PC-3 (cell line): Measurements from ENCODE around the gene ESRRB. TPM values are rescaled to one million over a fixed set of nuclear protein-coding genes. Genes with fewer than 3 reads are reported as not detected.
A peak's percentile ranks its signal among the peaks of the same experiment; 100 is the strongest.

ENCODE experiments used
- ATAC-seq: fragments of 200-7000 bp; cut with Tn5 transposase; 2 replicates; pipeline ENCODE4 v1.9.1; 2020; ENCODE audit warnings: mild to moderate bottlenecking, moderate library complexity
- BruUV-seq: library from RNA; stranded (reverse); fragments of 400-500 nt; replicated peaks from 2 replicates; lab custom pipeline; 2021; lab: Mats Ljungman, UMichigan
- CTCF ChIA-PET: fragments of 300-600 bp; sonication (Branson Sonifier 250); formaldehyde crosslinking; loops from one replicate; lab custom pipeline; 2022; ENCODE audit warnings: antibody characterized with exemption; lab: Charles Lee
- POLR2A ChIA-PET: fragments of 300-600 bp; sonication (Branson Sonifier 250); formaldehyde crosslinking; loops from one replicate; lab custom pipeline; 2022; ENCODE audit warnings: antibody characterized with exemption; ENCODE audit not compliant: unreplicated experiment; lab: Charles Lee
- DNase-seq: peaks from one replicate; pipeline ENCODE4 v3.0.0-alpha.2; 2015
- H2AFZ ChIP-seq: fragments of 300-600 bp; sonication (generic); 2 replicates; pipeline ENCODE4 v1.6.0; 2016; ENCODE audit warnings: antibody characterized with exemption, low read length
- H3F3A ChIP-seq: fragments of 300-600 bp; sonication (generic); one replicate; pipeline ENCODE4 v1.6.0; 2017; ENCODE audit warnings: antibody characterized with exemption, low read length, control low read depth, mild to moderate bottlenecking; ENCODE audit not compliant: unreplicated experiment
- H3K27ac ChIP-seq: fragments of 300-600 bp; sonication (generic); 2 replicates; pipeline ENCODE4 v1.5.1; 2016; ENCODE audit warnings: mild to moderate bottlenecking, low read length
- H3K27me3 ChIP-seq: fragments of 300-600 bp; sonication (generic); 2 replicates; pipeline ENCODE4 v1.6.1; 2016; ENCODE audit warnings: low read length, mixed read lengths
- H3K36me3 ChIP-seq: fragments of 300-600 bp; sonication (generic); 2 replicates; pipeline ENCODE4 v1.6.1; 2016; ENCODE audit warnings: low read depth, mixed run types, low read length, mixed read lengths
- H3K4me1 ChIP-seq: fragments of 300-600 bp; sonication (generic); 2 replicates; pipeline ENCODE4 v1.5.1; 2016; ENCODE audit warnings: low read length; ENCODE audit not compliant: insufficient read depth
- H3K4me2 ChIP-seq: fragments of 300-600 bp; sonication (generic); 2 replicates; pipeline ENCODE4 v1.6.0; 2016; ENCODE audit warnings: low read length
- H3K4me3 ChIP-seq: fragments of 300-600 bp; sonication (generic); 2 replicates; pipeline ENCODE4 v1.5.1; 2016; ENCODE audit warnings: mild to moderate bottlenecking, low read length, mixed read lengths
- H3K79me2 ChIP-seq: fragments of 300-600 bp; sonication (generic); 2 replicates; pipeline ENCODE4 v1.6.1; 2017; ENCODE audit warnings: low read length, mixed read lengths
- H3K9ac ChIP-seq: fragments of 300-600 bp; sonication (generic); 2 replicates; pipeline ENCODE4 v1.6.0; 2016; ENCODE audit warnings: mild to moderate bottlenecking, low read length
- H3K9me2 ChIP-seq: fragments of 300-600 bp; sonication (generic); replicated peaks from 2 replicates; pipeline ENCODE4 v1.6.1; 2016; ENCODE audit warnings: mixed run types, low read length, mixed read lengths
- H3K9me3 ChIP-seq: fragments of 300-600 bp; sonication (generic); 2 replicates; pipeline ENCODE4 v1.6.1; 2016; ENCODE audit warnings: low read length, mixed read lengths
- H4K20me1 ChIP-seq: fragments of 300-600 bp; sonication (generic); 2 replicates; pipeline ENCODE4 v1.6.1; 2016; ENCODE audit warnings: low read length, mixed read lengths
- EZH2 ChIP-seq: fragments of 300-600 bp; sonication (generic); IDR thresholded peaks from one replicate; pipeline ENCODE4 v1.6.1; 2017; ENCODE audit warnings: antibody characterized with exemption, mild to moderate bottlenecking, low read length; ENCODE audit not compliant: unreplicated experiment
- EZH2phosphoT487 ChIP-seq: fragments of 300-600 bp; sonication (generic); IDR thresholded peaks from 2 replicates; pipeline ENCODE4 v1.6.1; 2018; ENCODE audit warnings: mild to moderate bottlenecking, antibody characterized with exemption, low read length, borderline replicate concordance
- intact Hi-C: fragments of 100-400 bp; cut with micrococcal nuclease; formaldehyde crosslinking; loops from 2 replicates; pipeline ENCODE4 v1.9.0; 2023
- total RNA-seq: library from RNA; depleted of rRNA; stranded (reverse); fragments of >200 nt; gene quantifications from 2 replicates; pipeline ENCODE4 v1.2.3, GENCODE V29; 2014
- TF ChIP-seq, protein P1 (sequence below): fragments of 300-600 bp; sonication (generic); conservative IDR thresholded peaks from 2 replicates; pipeline ENCODE4 v1.5.1; 2017; ENCODE audit warnings: antibody characterized with exemption, low read depth, mild to moderate bottlenecking, low read length

Gene ESRRB
- total RNA-seq, 1 experiment from 2014 or later: not detected

DNA sequence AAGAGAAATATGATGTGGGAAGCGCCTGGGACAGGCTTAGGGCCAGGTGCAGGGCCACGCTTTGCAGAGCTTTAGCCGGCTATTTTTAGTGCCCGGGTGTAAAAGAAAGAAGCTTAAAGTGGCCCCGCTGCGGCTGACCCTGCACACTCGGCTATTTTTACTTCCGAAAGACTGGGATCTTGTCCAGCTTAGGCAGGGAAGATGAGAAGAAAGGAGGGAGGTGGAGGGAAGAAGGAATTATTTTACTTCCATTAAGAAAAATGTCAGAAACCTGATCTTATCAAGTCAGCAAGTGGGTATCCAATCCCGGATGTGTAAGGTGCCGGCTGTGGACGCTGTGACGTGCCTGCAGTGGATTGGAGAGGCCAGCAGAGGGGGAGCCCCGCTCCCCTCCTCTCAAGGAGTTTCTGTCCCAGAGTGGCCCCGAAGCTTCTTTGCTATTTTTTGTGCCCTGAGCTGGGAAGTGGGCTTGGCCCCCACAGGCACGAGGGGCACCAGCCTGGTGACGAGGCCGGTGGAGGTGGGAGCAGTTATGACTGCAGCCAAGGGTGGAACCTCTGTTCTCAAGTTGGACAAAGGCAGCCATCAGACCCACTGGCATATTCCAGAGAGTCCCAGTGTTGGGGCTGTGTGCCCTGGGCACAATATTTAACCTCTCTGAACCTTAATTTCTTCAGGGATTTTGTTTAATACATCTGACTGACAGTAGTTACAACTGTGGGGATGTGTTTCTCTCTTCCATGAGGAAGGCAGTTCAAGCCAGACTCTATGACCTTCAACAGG is 97.7 kb downstream of the ESRRB start:
- POLR2A ChIA-PET: interaction anchor here (0.6 kb wide), 1 partner anchor 13 kb away, joined by 6 read pairs; no protein-coding TSS in a partner anchor
- Histone ChIP-seq H3K36me3 (no peaks in the 10 kb centered on the region), H3K27ac (no peak overlapping the region), H3K9me3 (no peaks in the 10 kb centered on the region), H3K4me2 (no peak overlapping the region), H4K20me1 (no peaks in the 10 kb centered on the region), H2AFZ (no peak overlapping the region), H3F3A (no peaks in the 10 kb centered on the region), H3K27me3 (peaks cover 68% of the 10 kb centered on the region), H3K4me3 (no peak overlapping the region), H3K9ac (no peak overlapping the region), H3K79me2 (no peaks in the 10 kb centered on the region), H3K4me1 (no peaks in the 10 kb centered on the region), H3K9me2 (no peaks in the 10 kb centered on the region)
- BruUV-seq: no TSS peak
- CTCF ChIA-PET: no interaction called here
- ATAC-seq (no peak), DNase-seq (no peak)
- TF ChIP-seq, protein P1, sequence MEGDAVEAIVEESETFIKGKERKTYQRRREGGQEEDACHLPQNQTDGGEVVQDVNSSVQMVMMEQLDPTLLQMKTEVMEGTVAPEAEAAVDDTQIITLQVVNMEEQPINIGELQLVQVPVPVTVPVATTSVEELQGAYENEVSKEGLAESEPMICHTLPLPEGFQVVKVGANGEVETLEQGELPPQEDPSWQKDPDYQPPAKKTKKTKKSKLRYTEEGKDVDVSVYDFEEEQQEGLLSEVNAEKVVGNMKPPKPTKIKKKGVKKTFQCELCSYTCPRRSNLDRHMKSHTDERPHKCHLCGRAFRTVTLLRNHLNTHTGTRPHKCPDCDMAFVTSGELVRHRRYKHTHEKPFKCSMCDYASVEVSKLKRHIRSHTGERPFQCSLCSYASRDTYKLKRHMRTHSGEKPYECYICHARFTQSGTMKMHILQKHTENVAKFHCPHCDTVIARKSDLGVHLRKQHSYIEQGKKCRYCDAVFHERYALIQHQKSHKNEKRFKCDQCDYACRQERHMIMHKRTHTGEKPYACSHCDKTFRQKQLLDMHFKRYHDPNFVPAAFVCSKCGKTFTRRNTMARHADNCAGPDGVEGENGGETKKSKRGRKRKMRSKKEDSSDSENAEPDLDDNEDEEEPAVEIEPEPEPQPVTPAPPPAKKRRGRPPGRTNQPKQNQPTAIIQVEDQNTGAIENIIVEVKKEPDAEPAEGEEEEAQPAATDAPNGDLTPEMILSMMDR: no peak
- TF ChIP-seq EZH2: no peak
- TF ChIP-seq EZH2phosphoT487: no peak
- intact Hi-C loops: no loop called here

- no peak overlapping the region for H3K4me2 ChIP-seq
- intact Hi-C loops: no loop called here
- POLR2A ChIA-PET: no interaction called here
- no peaks in the 10 kb centered on the region for H4K20me1 ChIP-seq
- H2AFZ ChIP-seq: no peak overlapping the region
- H3K9me2 ChIP-seq: no peaks in the 10 kb centered on the region
- H3K4me3 ChIP-seq: no peak overlapping the region
- DNase-seq (no peak), ATAC-seq (no peak)
- no peak overlapping the region for H3K27ac ChIP-seq
- peaks cover 69% of the 10 kb centered on the region for H3K27me3 ChIP-seq
- H3K9me3 ChIP-seq: no peaks in the 10 kb centered on the region
- no peaks in the 10 kb centered on the region for H3K36me3 ChIP-seq
- no peaks in the 10 kb centered on the region for H3F3A ChIP-seq
- H3K4me1 ChIP-seq: no peaks in the 10 kb centered on the region
- CTCF ChIA-PET: interaction anchor here (0.7 kb wide), 1 partner anchor 119 kb away, joined by 3 read pairs; no protein-coding TSS in a partner anchor
- H3K9ac ChIP-seq: no peak overlapping the region
- no peaks in the 10 kb centered on the region for H3K79me2 ChIP-seq
- TF ChIP-seq, protein P1: no peak
- TF ChIP-seq EZH2phosphoT487: no peak
- no TSS peak for BruUV-seq
Observed at GRCh38 chr14:76480426-76480825, 104.5 kb downstream of the ESRRB start.

DNA sequence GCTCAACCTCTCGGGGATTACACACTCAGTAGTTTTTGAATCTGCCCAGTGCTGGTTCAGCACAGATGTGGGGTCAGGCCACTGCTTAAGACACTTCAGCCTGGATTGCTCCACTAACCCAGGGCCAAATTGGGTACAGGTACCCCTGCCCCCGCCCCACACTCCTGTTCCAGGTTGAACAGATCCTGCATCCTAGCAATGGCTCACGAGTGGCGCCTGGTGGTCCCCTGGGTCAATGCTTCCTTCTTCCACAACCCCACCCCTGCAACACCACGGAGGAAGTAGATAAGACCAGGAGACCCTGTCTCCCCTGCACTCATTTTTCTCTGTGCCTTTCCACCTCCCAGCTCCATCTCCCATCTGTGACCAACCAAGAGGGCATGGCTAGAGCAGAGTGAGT is 108.4 kb downstream of the ESRRB start:
- Histone ChIP-seq H3K9me2 (no peaks in the 10 kb centered on the region), H3K79me2 (no peaks in the 10 kb centered on the region), H3K4me2 (no peak overlapping the region), H3K4me1 (no peaks in the 10 kb centered on the region), H3K27me3 (peaks cover 56% of the 10 kb centered on the region), H3K36me3 (no peaks in the 10 kb centered on the region), H3K27ac (no peak overlapping the region), H3K9me3 (no peaks in the 10 kb centered on the region), H3F3A (no peaks in the 10 kb centered on the region), H2AFZ (no peak overlapping the region), H4K20me1 (no peaks in the 10 kb centered on the region), H3K9ac (no peak overlapping the region), H3K4me3 (no peak overlapping the region)
- ChIA-PET POLR2A (no interaction called here), CTCF (no interaction called here)
- TF ChIP-seq EZH2 (no peak), EZH2phosphoT487 (no peak)
- TF ChIP-seq, protein P1: peak; percentile 38; the same call in 1 of the 2 replicates
- no peak for DNase-seq
- no peak for ATAC-seq
- BruUV-seq: no TSS peak
- intact Hi-C loops: no loop called here
